NCI-H2227 (cell line): ENCODE measurements around the gene ASCC2.

Experiments used
- DNase-seq: peaks from one replicate; lab custom pipeline; 2025; ENCODE audit not compliant: unreplicated experiment; lab: John Stamatoyannopoulos, UW

Gene ASCC2

GRCh38 chr22:29817724-29818123 is 20.4 kb downstream of the ASCC2 start:
- DNase-seq: no peak

DNA sequence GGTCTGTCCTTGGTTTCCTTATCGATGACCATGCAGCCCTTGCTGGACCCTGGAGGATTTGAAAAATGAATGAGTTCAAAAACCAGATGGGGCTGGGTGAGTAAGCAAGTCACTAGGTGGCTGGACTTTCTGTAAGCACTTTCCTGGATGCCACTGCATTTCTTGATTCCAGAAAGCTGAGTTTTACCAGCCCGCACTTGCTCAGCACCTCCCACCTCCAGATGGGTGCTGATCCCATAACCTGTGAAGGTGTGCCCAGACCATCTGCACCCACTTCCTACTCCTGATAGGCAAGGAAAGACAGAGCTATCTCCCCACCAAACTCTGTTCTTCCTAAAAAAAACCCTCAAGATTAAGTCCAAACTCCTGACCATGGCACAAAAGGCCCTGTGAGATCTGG is 21.1 kb downstream of the ASCC2 start:
- DNase-seq: no peak

DNA sequence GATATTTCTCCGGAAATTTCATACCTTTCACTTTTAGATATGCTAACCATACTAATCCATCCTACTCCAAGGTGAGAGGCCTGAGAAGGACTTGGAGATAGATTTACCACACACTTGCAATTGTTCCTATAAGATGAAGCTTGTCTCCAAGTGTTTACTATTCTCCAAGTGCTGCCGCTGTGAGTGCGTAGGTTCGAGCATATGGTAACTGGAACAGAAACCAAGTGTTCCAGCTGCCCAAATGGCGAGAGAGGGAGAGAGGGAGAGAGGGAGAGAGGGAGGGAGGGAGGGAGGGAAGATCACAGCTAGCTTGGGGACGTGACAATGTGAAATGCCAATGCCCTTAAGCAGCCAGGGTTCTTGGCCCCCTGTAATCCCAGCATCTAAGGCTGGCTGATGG is 21.5 kb downstream of the ASCC2 start:
- no peak for DNase-seq

GRCh38 chr22:29816128-29816527 is 21.9 kb downstream of the ASCC2 start:
- no peak for DNase-seq

- DNase-seq: no peak
These were observed 22.5 kb downstream of the ASCC2 start for GRCh38 chr22:29815580-29815979.

GRCh38 chr22:29814003-29814402 is 24.1 kb downstream of the ASCC2 start:
- DNase-seq: no peak

DNA sequence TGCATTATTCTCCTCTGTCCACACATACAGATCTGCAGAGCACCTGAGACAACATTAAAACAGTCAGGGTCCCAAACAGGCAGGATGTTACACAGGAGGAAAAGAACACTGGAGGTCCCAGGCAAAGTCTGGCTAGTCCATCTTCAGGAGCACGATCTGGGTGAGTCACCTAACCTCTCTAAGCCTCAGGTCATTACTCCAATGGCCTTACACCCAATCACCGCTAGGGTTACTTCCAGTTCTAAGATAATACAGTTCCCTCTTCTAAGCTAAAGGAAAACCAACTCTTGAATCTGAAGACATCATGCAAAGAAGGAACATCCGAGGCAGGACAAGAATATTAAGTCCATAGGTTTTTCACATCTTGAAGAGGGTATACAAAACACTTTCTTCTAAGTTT is 24.5 kb downstream of the ASCC2 start:
- no peak for DNase-seq

GRCh38 chr22:29813126-29813525 is 24.9 kb downstream of the ASCC2 start:
- DNase-seq: no peak

DNA sequence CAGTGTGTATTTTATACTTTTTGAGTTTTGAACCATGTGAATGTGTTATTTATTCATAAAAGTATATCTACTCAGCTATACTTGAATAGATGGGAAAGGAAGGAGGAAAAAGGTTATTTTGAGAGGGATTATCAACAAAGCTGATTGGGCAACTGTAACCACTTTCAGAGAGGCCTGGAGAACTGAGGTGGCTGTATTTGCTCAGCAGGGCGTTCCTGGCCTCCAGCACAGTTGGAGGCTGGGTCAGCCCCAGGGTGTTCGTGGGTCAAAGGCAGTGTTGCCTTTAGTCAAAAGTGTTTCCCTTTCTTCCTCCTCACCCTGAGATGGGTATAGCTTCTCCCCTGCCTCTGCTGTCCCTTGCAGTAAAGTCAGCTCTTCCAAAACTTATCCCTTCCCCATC is 26.7 kb downstream of the ASCC2 start:
- no peak for DNase-seq

DNA sequence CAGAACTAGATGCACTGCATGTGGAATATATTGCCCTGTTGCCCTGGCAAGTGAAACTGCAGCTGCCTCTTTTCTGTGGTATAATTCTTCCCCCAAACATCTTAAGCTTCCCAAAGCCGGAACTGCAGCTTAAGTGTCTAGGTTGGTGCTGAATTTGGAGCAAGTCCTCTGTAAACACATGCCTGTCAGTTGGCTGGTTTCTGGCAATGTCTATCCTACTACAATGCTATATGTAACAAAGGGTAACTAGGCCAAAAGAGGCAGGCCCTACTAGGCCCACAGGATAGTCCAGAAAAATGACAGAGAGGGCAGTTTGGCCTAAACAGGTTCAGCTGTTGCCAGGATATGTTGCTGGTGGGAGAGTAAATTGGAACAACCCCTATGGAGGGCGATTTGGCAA is 27.9 kb downstream of the ASCC2 start:
- DNase-seq: no peak

DNA sequence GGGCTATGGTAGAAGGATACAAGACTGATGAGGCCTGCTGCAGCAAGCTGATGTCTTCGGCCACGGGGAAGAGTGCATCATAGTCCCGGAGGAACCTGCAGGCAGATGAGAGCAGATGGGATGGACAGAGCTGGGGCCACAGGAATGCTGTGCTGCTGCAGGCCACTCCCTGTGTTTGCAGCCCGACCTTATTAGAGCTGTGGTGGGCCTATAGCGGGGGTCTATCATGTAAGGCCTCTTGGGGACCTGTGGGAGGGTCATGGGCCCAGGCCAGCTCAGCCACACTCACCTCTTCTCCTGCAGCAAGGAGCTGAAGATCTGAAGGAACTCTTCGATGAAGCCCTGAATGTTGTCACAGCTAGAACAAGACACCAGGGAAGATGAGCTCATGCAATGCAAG is 31.9 kb downstream of the ASCC2 start:
- no peak for DNase-seq

DNA sequence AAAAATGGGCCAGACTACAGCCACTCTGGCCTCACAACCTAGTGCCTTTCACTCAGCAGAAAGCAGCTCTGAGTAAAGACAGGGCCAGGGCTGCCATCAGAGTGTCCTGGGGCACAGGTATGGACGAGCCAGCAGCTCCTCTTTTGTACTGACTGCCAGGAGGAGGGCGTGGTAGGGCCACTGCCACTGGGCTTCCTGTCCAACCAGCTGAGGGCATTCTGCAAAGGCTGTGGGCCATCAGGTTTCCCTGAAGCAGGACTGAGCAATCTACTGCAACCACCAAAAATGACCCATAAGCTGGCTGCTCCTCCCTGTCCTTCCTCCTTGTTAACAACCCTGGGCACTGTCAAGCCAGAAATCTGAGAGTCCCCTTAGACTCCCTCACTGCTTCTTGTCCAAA is 33.1 kb downstream of the ASCC2 start:
- no peak for DNase-seq

DNA sequence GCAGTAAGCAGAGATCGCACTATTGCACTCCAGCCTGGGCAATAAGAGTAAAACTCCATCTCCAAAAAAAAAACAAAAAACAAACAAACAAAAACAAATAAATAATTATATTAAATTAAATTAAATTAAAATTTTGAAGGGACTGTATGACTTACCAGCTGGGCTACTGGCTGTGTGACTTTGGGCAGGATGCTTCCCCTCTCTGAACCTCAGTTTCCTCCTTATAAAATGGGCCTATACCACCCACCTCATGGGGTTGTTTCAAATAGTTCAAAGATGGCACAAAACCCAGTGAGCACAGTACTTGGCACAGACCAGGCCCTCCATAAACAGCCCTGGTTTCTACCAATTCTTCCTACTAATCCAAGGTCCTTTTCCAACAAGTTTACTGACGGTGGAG is 34.9 kb downstream of the ASCC2 start:
- no peak for DNase-seq

- no peak for DNase-seq
These were observed 36.3 kb downstream of the ASCC2 start for GRCh38 chr22:29801796-29802195.

- no peak for DNase-seq
These were observed 36.9 kb downstream of the ASCC2 start for GRCh38 chr22:29801153-29801552.

- no peak for DNase-seq
These were observed 38.8 kb downstream of the ASCC2 start for GRCh38 chr22:29799217-29799680.

DNA sequence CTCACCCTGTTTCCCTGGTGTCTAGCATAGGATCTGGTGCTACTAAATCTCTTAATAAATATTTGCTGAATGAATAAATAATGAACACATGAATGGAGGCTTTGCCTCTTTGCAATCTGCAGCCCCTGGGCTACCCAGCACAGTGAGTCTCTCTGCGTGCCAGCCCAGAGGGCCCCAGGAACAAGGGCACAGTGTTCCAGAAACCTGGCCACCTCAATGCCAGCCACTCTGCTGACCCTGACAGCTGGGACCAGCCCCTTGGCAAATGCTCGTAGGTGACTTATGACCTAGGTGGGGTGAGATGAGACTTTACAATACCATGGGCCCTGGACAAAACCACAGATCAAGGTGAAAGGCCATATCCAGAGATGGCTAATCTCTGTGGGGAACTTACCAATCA is 39.3 kb downstream of the ASCC2 start:
- no peak for DNase-seq

DNA sequence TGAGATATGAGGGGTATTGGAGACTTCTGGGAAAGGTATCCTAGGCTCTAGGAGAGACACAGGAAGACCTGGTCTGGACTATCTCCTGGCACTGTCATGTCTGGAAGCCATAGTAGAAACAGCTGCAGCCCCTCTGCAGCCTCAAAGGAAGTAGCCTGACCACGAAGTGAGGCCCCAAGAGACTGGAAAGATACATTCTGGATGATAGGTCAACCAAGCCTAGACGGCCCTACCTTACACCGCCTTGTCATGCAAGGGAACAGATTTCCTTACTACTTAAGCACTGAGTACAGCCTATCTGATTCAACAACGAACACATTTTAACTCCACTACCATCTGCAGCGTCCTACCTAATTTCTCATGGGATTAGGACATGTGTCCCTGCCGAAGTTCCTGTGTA is 39.8 kb downstream of the ASCC2 start:
- DNase-seq: no peak

DNA sequence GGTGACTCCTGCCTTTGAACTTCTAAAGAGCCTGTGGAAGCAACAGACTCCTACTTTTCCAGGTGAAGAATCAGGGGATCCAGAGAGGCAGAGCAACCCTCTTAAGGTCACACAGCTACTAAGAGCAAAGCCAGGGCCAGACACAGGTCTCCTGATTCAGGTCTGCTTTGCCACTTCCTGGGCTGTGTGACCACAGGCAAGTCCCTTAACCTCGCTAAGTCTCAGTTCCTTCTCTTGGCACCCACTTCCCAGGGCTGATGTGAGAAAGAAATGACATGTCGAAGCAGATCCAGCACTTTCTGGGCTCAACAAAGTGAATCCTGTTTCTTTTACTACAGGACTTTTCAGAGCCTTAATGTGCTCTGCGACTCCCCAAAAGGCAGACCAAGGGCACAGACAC is 40.7 kb downstream of the ASCC2 start:
- DNase-seq: no peak

DNA sequence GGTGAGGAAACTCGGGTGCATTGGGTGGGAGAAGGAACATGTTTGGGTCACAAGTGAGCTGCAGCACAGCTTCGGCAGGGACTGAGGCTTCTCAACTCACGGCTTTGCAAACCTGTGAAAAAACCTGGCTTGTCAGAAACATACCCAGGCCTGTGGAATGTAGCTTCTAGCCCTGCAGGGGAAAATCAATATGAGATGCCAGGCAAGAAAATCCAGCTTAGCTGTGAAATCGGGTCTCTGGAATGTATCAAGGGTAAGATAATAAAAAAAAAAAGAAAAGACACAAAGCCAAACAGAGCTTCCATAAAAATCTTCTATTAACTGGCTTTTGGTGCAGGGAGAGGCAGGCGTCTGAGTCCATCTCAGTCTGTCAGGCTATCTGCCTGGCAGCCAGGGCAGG is 42.4 kb downstream of the ASCC2 start:
- DNase-seq: no peak

DNA sequence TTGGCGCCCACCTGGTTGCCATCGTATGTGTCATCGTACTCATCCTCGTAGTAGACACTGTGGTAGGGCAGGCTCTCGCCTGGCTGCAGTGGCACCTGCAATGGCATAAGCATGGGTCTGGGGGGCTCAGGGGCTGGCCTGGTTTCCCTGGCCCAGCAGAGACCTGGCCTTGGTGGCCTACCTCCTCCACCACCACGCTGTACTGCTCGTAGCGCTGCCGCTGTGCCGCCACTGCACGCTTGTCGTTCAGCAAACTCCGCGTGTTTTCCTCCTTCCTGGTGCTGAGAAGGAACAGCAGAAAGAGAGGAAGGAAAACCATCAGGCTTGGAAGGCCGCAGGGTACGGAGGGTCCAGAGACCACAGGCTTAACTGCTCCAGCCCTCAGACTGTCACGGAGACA is 44.7 kb downstream of the ASCC2 start:
- no peak for DNase-seq

GRCh38 chr22:29790061-29790460 is 48.0 kb downstream of the ASCC2 start:
- no peak for DNase-seq

- DNase-seq: no peak
These were observed 49.5 kb downstream of the ASCC2 start for GRCh38 chr22:29788339-29789279.
